Hematopoietic multipotent progenitor cell treated with erythropoietin and hydrocortisone succinate and interleukin-3 and kit ligand, for 4 days (in vitro differentiated cells): Measurements from ENCODE around the gene FAM47B.

Experiments
- DNase-seq: peaks from one replicate; pipeline ENCODE4 v3.0.0-alpha.2; 2015

Gene FAM47B

GRCh38 chrX:34942496-34942895 lies at the start of gene FAM47B:
Gene FAM47B (plus strand): TSS chrX:34942796. CDS start chrX:34942832, 36 bp downstream.
- DNase-seq = no peak

GRCh38 chrX:34893741-34894140 lies 48.9 kb upstream of the FAM47B start:
- peak; percentile 5 for DNase-seq

- DNase-seq = no peak
Measured at GRCh38 chrX:34900691-34901090, 41.9 kb upstream of the FAM47B start.

GRCh38 chrX:34901761-34902160 lies 40.8 kb upstream of the FAM47B start:
- DNase-seq = no peak

GRCh38 chrX:34903316-34903715 lies 39.3 kb upstream of the FAM47B start:
- DNase-seq = no peak

- no peak for DNase-seq
Measured at GRCh38 chrX:34909151-34909550, 33.4 kb upstream of the FAM47B start.

GRCh38 chrX:34915463-34916225 lies 27.0 kb upstream of the FAM47B start:
- no peak for DNase-seq

- no peak for DNase-seq
Measured at GRCh38 chrX:34917146-34917545, 25.4 kb upstream of the FAM47B start.

GRCh38 chrX:34918091-34918736 lies 24.4 kb upstream of the FAM47B start:
- no peak for DNase-seq

- DNase-seq = peak; percentile 19
Measured at GRCh38 chrX:34918856-34919255, 23.7 kb upstream of the FAM47B start.

GRCh38 chrX:34927866-34928265 lies 14.7 kb upstream of the FAM47B start:
- DNase-seq = no peak

GRCh38 chrX:34943235-34943634 lies 639 bp downstream of the FAM47B start:
- no peak for DNase-seq

GRCh38 chrX:34956916-34957315 lies 14.3 kb downstream of the FAM47B start:
- no peak for DNase-seq

GRCh38 chrX:34961662-34962061 lies 19.1 kb downstream of the FAM47B start:
- no peak for DNase-seq

GRCh38 chrX:34972206-34972605 lies 29.6 kb downstream of the FAM47B start:
- no peak for DNase-seq

- DNase-seq = no peak
Measured at GRCh38 chrX:34978171-34978570, 35.6 kb downstream of the FAM47B start.

GRCh38 chrX:34987646-34988045 lies 45.0 kb downstream of the FAM47B start:
- DNase-seq = no peak
